Astrocyte of the cerebellum (primary cell): Measurements from ENCODE around the gene TCTN2.

Experiments
- DNase-seq: peaks from one replicate; pipeline ENCODE4 v3.0.0-alpha.2; 2011; ENCODE audit warnings: low read depth
- H3K4me3 ChIP-seq: 2 replicates; pipeline ENCODE4 v1.5.1; 2011; ENCODE audit warnings: mild to moderate bottlenecking, low read depth, low read length, moderate library complexity
- CTCF ChIP-seq: IDR thresholded peaks from 2 replicates; pipeline ENCODE4 v1.5.1; 2012; ENCODE audit warnings: low read length, low read depth, moderate library complexity, mild to moderate bottlenecking; ENCODE audit errors: missing control alignments
- in situ Hi-C: cut with HindIII; loops from 2 replicates; pipeline ENCODE4 v1.10.0; 2017; ENCODE audit warnings: low sequenced_read_pairs

TCTN2 gene

GRCh38 chr12:123659996-123660727 lies 10.8 kb upstream of the TCTN2 start:
- TF ChIP-seq CTCF, result no peak
- H3K4me3 ChIP-seq, result no peak overlapping the region
- DNase-seq, result peak; percentile 11
- in situ Hi-C loops, result loop anchor here (25.0 kb wide), 1 partner anchor 327 kb away; no protein-coding TSS in a partner anchor

- TF ChIP-seq CTCF, result no peak
- in situ Hi-C loops, result loop anchor here (25.0 kb wide), 1 partner anchor 320 kb away; no protein-coding TSS in a partner anchor
- DNase-seq, result no peak
- no peak overlapping the region for H3K4me3 ChIP-seq
Observed at GRCh38 chr12:123667771-123668170, 3.1 kb upstream of the TCTN2 start.

GRCh38 chr12:123671876-123672275 lies 963 bp downstream of the TCTN2 start:
- in situ Hi-C loops, result loop anchor here (25.0 kb wide), 1 partner anchor 315 kb away; no protein-coding TSS in a partner anchor
- no peak for TF ChIP-seq CTCF
- DNase-seq, result peak; percentile 53
- H3K4me3 ChIP-seq, result peak overlapping the region; percentile 73

GRCh38 chr12:123675436-123675835 lies 4.5 kb downstream of the TCTN2 start:
- no peak for TF ChIP-seq CTCF
- DNase-seq, result no peak
- in situ Hi-C loops, result no loop called here
- H3K4me3 ChIP-seq, result no peak overlapping the region

GRCh38 chr12:123676616-123677320 lies 5.9 kb downstream of the TCTN2 start:
- no peak for DNase-seq
- TF ChIP-seq CTCF, result no peak
- no peak overlapping the region for H3K4me3 ChIP-seq
- in situ Hi-C loops, result no loop called here

- no peak for TF ChIP-seq CTCF
- in situ Hi-C loops, result no loop called here
- no peak for DNase-seq
- H3K4me3 ChIP-seq, result no peak overlapping the region
Observed at GRCh38 chr12:123678981-123679380, 8.1 kb downstream of the TCTN2 start.
